Epithelial cell of esophagus (primary cell): ENCODE measurements around the gene RPS2.
"Not testable (repeated sequence)": the region's sequence is repeated elsewhere in the genome, so short reads cannot be mapped to it uniquely, and the experiment has no call there.

Source experiments
- DNase-seq: peaks from one replicate; pipeline ENCODE4 v3.0.0; 2010; ENCODE audit warnings: low read depth
- H3K4me3 ChIP-seq: 2 replicates; pipeline ENCODE4 v1.5.1; 2011; ENCODE audit warnings: mild to moderate bottlenecking, low read length, control low read depth
- TF ChIP-seq, protein P1 (sequence below): IDR thresholded peaks from 2 replicates; pipeline ENCODE4 v1.5.1; 2011; ENCODE audit warnings: low read depth, mild to moderate bottlenecking, low read length, control low read depth, inconsistent platforms; ENCODE audit not compliant: insufficient read depth; ENCODE audit errors: missing control alignments

Gene RPS2

DNA sequence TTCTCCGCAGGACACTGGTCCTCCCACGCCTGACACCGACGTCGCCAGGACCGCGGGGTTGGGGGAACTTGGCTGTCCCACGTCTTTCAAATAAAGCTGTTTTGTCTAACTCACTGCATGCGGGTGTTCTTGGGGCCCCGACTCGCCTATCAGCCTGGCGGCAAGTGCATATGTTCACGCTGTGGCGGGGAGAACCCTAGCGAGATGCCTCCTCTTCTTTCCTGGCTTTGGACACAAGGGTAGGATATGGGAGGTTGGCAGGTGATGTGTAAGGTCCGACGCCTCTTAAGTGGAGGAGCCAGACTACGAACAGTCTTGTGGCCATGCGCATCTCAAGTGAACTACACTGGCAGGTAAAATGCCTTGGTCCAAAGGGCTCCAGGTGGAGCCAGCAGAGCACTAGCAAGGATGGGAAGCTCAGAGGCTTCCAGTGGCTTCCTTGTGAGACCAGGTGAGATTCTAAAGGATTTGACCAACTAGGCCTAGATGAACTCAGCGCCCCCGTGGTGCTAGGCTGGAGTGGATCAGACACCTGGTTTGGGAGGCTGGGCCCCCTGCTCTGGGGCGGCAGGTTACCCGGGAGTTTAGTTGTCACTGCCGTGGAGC, 873 bp upstream of the RPS2 start:
- TF ChIP-seq, protein P1, sequence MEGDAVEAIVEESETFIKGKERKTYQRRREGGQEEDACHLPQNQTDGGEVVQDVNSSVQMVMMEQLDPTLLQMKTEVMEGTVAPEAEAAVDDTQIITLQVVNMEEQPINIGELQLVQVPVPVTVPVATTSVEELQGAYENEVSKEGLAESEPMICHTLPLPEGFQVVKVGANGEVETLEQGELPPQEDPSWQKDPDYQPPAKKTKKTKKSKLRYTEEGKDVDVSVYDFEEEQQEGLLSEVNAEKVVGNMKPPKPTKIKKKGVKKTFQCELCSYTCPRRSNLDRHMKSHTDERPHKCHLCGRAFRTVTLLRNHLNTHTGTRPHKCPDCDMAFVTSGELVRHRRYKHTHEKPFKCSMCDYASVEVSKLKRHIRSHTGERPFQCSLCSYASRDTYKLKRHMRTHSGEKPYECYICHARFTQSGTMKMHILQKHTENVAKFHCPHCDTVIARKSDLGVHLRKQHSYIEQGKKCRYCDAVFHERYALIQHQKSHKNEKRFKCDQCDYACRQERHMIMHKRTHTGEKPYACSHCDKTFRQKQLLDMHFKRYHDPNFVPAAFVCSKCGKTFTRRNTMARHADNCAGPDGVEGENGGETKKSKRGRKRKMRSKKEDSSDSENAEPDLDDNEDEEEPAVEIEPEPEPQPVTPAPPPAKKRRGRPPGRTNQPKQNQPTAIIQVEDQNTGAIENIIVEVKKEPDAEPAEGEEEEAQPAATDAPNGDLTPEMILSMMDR: no peak
- no peak for DNase-seq
- peak overlapping the region; percentile 63 for H3K4me3 ChIP-seq

- no peak for DNase-seq
- TF ChIP-seq, protein P1: no peak
- H3K4me3 ChIP-seq: peak overlapping the region; percentile 63
Observed at GRCh38 chr16:1963806-1964505, 670 bp downstream of the RPS2 start.

- DNase-seq: not testable (repeated sequence)
- H3K4me3 ChIP-seq: peak overlapping the region; percentile 63
Observed at GRCh38 chr16:1962161-1963153, 2.2 kb downstream of the RPS2 start.

DNA sequence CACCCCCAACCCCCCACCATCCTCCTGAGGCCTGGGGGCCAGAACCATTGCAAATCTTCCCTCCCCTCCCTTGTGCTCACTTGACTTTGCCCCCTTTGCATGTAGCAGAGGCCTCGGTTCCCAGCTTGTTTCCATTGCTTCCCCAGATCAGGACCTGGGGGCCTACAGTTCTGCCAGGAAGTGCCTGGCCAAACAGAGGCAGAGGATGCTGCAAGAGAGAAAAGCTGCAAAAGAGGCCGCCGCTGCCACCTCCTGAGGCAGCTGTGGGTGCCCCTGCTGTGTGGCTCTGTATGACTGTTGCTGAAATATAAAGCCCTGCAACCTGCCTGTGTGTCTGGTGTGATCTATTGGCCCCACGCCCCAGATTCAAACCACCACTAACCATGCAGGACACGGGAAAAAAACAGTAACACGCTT, 3.0 kb downstream of the RPS2 start:
- TF ChIP-seq, protein P1: no peak
- no peak for DNase-seq
- no peak overlapping the region for H3K4me3 ChIP-seq

DNA sequence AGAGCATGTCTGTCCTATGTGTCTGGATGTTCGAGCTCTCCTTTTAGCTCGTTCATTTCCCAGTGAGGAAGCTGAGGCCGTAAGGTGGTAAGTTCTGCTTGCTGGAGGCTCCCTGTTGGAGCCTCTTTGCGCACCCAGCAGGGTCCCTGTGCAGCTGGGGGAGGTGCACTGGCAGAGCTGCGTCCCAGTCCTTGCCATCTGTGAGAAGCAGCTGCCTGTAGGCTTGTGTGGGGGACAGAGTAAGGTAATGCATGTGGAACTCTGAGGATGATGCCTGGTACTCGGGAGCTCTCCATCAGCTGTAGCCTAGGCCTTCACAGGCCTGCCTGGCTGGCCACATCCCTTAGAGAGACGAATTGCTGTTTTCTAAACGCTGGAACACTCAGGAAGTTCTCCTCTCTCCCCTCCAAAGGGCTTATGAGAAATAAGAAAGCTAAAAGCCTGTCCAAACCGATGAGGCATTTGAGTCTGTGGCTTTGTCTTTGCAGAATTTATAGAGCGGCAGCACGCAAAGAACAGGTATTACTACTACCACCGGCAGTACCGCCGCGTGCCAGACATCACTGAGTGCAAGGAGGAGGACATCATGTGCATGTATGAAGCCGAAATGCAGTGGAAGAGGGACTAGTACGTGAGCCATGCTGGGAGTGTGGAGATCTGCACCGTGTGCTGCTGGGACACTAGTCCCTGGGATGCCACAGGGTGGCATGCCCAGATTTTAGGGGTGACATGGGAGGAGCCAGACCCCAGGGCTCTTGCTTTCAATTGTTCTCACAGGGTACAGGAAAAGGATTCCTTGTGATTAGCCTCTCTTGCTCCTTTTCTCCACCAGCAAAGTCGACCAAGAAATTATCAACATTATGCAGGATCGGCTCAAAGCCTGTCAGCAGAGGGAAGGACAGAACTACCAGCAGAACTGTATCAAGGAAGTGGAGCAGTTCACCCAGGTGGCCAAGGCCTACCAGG, 3.7 kb downstream of the RPS2 start:
- peak overlapping the region; percentile 84 for H3K4me3 ChIP-seq
- TF ChIP-seq, protein P1: no peak

GRCh38 chr16:1959269-1960039, 5.2 kb downstream of the RPS2 start, which contains the start of gene NDUFB10:
NDUFB10 (plus strand) TSS chr16:1959538; CDS start chr16:1959625, 87 bp downstream.
- H3K4me3 ChIP-seq: peak within 1 kb of the TSS; percentile 84
- DNase-seq: peak; percentile 89
- TF ChIP-seq, protein P1: peak; percentile 22

More for the DNA sequence above, 3.7 kb downstream of the RPS2 start:
- DNase-seq: peak; percentile 69
